ENCODE data around the gene OPRD1.
A peak's percentile ranks its signal among the peaks of the same experiment; 100 is the strongest.
"Not testable (repeated sequence)": the region's sequence is repeated elsewhere in the genome, so short reads cannot be mapped to it uniquely, and the experiment has no call there.

The OPRD1 gene

GRCh38 chr1:28830814-28831213 is 18.8 kb downstream of the OPRD1 start:
- Histone ChIP-seq H3K9me3 (replicated peaks in 1 of 11) (no peaks in the 10 kb centered on the region), H4K20me1 (no peaks in the 10 kb centered on the region), H3K4me1 (peaks cover 0 to 7% (median 0%) of the 10 kb centered on the region in 10 experiments; a peak in 1 of 20 replicates), H3K27ac (no peak overlapping the region), H3K4me3 (no peak overlapping the region), H3K4me2 (no peak overlapping the region), H3K36me3 (no peaks in the 10 kb centered on the region), H3K9ac (no peak overlapping the region), H3K27me3 (no peaks in the 10 kb centered on the region)
- no peak for TF ChIP-seq Cebpa-rat (IDR thresholded peaks at IDR 0.05)

GRCh38 chr1:28832966-28833365 is 21.0 kb downstream of the OPRD1 start:
- TF ChIP-seq Cebpa-rat (IDR thresholded peaks at IDR 0.05), result no peak
- no peaks in the 10 kb centered on the region for H4K20me1 ChIP-seq
- no peak overlapping the region for H3K9ac ChIP-seq
- no peak overlapping the region for H3K27ac ChIP-seq
- H3K4me1 ChIP-seq, result peaks cover 0 to 7% (median 0%) of the 10 kb centered on the region in 10 experiments; a peak in 1 of 20 replicates
- no peaks in the 10 kb centered on the region for H3K27me3 ChIP-seq
- H3K4me3 ChIP-seq, result no peak overlapping the region
- H3K9me3 ChIP-seq (replicated peaks in 1 of 11), result no peaks in the 10 kb centered on the region
- H3K36me3 ChIP-seq, result no peaks in the 10 kb centered on the region
- no peak overlapping the region for H3K4me2 ChIP-seq

DNA sequence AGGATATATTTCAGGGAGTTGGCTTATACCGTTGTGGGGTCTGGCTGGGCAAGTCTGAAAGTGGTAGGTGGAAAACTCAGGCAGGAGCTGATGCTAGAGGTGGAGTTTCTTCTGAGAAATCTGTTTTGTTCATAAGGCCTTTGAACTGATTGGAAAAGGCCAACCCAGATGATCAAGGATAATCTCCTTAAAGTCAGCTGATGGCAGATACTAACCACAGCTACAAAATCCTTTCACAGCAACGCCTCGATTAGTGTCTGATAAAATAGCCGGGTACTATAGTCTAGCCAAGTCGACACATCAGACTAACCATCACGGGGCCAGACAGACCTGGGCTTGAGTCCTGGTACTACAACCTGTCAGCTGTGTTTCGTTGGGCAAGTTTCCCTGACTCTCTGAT is 21.4 kb downstream of the OPRD1 start:
- no peaks in the 10 kb centered on the region for H3K36me3 ChIP-seq
- no peak overlapping the region for H3K27ac ChIP-seq
- no peak overlapping the region for H3K9ac ChIP-seq
- H3K27me3 ChIP-seq, result no peaks in the 10 kb centered on the region
- no peak overlapping the region for H3K4me2 ChIP-seq
- no peaks in the 10 kb centered on the region for H4K20me1 ChIP-seq
- peaks cover 0 to 7% (median 0%) of the 10 kb centered on the region in 10 experiments; a peak in 1 of 20 replicates for H3K4me1 ChIP-seq
- no peaks in the 10 kb centered on the region for H3K9me3 ChIP-seq (replicated peaks in 1 of 11)
- no peak for TF ChIP-seq Cebpa-rat (IDR thresholded peaks at IDR 0.05)
- no peak overlapping the region for H3K4me3 ChIP-seq

- Histone ChIP-seq H3K27me3 (no peaks in the 10 kb centered on the region), H3K4me1 (peaks cover 0 to 7% (median 0%) of the 10 kb centered on the region in 10 experiments; a peak in 2 of 20 replicates), H3K27ac (no peak overlapping the region), H3K4me2 (no peak overlapping the region), H3K4me3 (no peak overlapping the region), H4K20me1 (no peaks in the 10 kb centered on the region), H3K36me3 (no peaks in the 10 kb centered on the region), H3K9ac (no peak overlapping the region), H3K9me3 (replicated peaks in 1 of 11) (no peaks in the 10 kb centered on the region)
- no peak for TF ChIP-seq Cebpa-rat (IDR thresholded peaks at IDR 0.05)
These were observed 23.3 kb downstream of the OPRD1 start for GRCh38 chr1:28835237-28835650.

DNA sequence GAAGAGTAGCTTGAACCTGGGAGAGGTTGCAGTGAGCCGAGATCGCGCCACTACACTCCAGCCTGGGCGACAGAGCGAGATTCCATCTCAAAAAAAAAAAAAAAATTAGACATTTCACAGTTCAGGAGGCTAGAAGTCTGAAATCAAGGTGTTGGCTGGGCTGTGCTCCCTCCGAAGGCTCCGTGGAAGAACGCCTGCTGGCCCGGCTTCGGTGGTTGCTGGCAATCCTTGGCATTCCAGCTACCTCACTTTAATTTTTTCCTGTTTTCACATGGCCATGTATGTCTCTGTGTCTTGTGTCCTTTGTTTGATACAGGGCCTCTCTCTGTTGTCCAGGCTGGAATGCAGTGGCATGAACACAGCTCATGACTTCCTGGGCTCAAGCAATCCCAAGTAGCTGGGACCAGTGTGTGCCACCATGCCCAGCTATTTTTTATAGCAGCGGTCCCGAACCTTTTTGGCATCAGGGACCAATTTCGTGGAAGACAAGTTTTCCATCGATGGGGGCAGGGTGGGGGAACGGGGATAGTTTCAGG is 24.5 kb downstream of the OPRD1 start:
- Histone ChIP-seq H3K27ac (no peak overlapping the region), H3K36me3 (no peaks in the 10 kb centered on the region), H3K9ac (no peak overlapping the region), H3K4me2 (no peak overlapping the region), H3K4me1 (peaks cover 0 to 4% (median 0%) of the 10 kb centered on the region in 10 experiments; a peak in 2 of 20 replicates), H4K20me1 (no peaks in the 10 kb centered on the region), H3K9me3 (replicated peaks in 1 of 11) (no peaks in the 10 kb centered on the region), H3K4me3 (no peak overlapping the region), H3K27me3 (no peaks in the 10 kb centered on the region)
- no peak for TF ChIP-seq Cebpa-rat (IDR thresholded peaks at IDR 0.05)

- Histone ChIP-seq H3K9me3 (replicated peaks in 1 of 11) (no peaks in the 10 kb centered on the region), H3K36me3 (no peaks in the 10 kb centered on the region), H3K27ac (no peak overlapping the region), H4K20me1 (no peaks in the 10 kb centered on the region), H3K27me3 (no peaks in the 10 kb centered on the region), H3K4me3 (no peak overlapping the region), H3K4me2 (no peak overlapping the region), H3K4me1 (peaks cover 4 to 14% (median 10%) of the 10 kb centered on the region in 10 experiments; a peak in 17 of 20 replicates), H3K9ac (no peak overlapping the region)
- TF ChIP-seq Cebpa-rat (IDR thresholded peaks at IDR 0.05), result no peak
These were observed 29.1 kb downstream of the OPRD1 start for GRCh38 chr1:28840928-28841544.

DNA sequence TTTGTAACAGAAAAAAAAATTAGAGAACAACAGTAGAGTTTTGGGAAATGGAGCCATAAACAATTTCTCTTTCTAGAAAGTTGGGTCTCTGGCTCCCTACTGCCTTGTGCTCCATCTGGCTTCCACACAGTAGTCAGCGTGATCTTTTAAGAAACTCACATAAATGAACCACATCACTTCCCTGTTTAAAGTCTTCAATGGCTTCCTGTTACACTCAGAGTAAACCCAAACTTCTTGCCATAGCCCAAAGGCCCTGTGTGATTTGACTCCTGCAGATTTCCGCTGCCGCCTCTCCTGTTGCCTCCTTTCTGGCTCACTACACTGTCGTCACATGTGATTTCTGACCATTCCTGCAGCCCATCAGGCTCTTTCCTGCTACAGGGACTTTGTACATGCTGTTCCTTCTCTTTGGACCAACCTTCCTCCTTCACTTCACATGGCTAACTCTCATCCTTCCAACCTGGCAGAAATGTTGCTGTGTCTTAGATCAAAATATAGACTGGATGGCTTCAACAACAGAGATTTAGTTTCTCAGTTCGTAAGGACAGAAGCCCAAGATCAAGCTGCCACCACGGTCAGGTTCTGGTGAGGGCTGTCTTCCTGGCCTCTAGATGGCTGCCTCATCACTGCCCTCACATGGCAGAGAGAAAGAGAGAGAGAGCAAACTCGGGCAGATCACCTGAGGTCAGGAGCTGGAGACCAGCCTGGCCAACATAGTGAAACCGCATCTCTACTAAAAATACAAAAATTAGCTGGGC is 34.0 kb downstream of the OPRD1 start:
- Histone ChIP-seq H3K27ac (peak overlapping the region in 9 of 11 experiments; percentile 11 to 74 (median 56); a peak in 16 of 22 replicates), H3K9ac (peak overlapping the region in 4 of 11 experiments; percentile 24 to 51 (median 46); a peak in 7 of 22 replicates), H4K20me1 (no peaks in the 10 kb centered on the region), H3K36me3 (no peaks in the 10 kb centered on the region), H3K27me3 (no peaks in the 10 kb centered on the region), H3K4me2 (peak overlapping the region in 10 of 11 experiments; percentile 3 to 63 (median 40); a peak in 16 of 22 replicates), H3K9me3 (replicated peaks in 1 of 11) (no peaks in the 10 kb centered on the region), H3K4me3 (no peak overlapping the region), H3K4me1 (peaks cover 5 to 15% (median 11%) of the 10 kb centered on the region in 10 experiments; a peak in 17 of 20 replicates)
- TF ChIP-seq Cebpa-rat (IDR thresholded peaks at IDR 0.05), result no peak

DNA sequence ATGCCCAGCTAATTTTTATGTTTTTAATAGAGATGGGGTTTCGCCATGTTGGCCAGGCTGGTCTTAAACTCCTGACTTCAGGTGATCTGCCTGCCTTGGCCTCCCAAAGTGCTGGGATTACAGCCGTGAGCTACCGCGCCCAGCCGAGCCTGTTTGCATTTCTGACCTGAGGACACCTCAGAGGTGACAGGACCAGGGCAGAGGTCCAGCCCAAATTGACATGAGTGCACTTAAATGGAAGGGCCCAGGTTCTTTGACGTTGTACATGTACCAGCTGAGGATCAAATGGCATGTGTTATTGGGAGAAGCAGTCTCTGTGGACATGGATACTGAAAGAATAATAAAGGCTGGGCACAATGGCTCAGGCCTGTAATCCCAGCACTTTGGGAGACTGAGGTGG is 35.2 kb downstream of the OPRD1 start:
- not testable (repeated sequence) for H4K20me1 ChIP-seq; H3K4me2 ChIP-seq; H3K4me3 ChIP-seq; H3K27me3 ChIP-seq; H3K36me3 ChIP-seq; H3K9me3 ChIP-seq (replicated peaks in 1 of 11); H3K9ac ChIP-seq; H3K27ac ChIP-seq
- H3K4me1 ChIP-seq, result peaks cover 5 to 15% (median 11%) of the 10 kb centered on the region in 10 experiments; a peak in 17 of 20 replicates

DNA sequence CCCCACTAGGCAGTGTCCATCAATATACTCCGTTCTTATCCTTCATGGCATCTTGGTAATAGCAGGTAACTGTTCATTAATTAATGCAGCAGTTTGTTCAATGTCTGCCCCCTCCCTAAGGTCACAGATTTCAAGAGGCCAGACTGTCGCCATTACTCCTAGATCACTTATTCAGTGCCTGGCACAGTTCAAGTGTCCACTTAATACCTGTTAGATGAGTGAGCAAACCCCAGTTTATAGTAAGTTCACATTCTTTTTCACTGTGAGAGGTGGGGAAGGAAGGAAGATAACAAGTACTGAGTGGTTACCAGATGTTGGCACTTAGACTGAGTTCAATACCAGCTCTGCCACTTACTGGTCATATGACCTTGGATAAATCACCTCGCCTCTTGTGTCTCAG is 36.4 kb downstream of the OPRD1 start:
- no peak overlapping the region for H3K9ac ChIP-seq
- H3K27me3 ChIP-seq, result no peaks in the 10 kb centered on the region
- peaks cover 5 to 15% (median 11%) of the 10 kb centered on the region in 10 experiments; a peak in 17 of 20 replicates for H3K4me1 ChIP-seq
- no peak overlapping the region for H3K27ac ChIP-seq
- H3K4me3 ChIP-seq, result no peak overlapping the region
- H3K9me3 ChIP-seq (replicated peaks in 1 of 11), result no peaks in the 10 kb centered on the region
- TF ChIP-seq Cebpa-rat (IDR thresholded peaks at IDR 0.05), result no peak
- no peak overlapping the region for H3K4me2 ChIP-seq
- H3K36me3 ChIP-seq, result no peaks in the 10 kb centered on the region
- H4K20me1 ChIP-seq, result no peaks in the 10 kb centered on the region

Data from BLaER1 treated with 17β-estradiol and CSF1 and Interleukin-3, amounts not matched to agents 10 nM and 100 nM (cell line).